HG03103 (cell line): ENCODE measurements around the gene MFF.
A peak's percentile ranks its signal among the peaks of the same experiment; 100 is the strongest.

Experiments
- ATAC-seq: cut with Tn5 transposase; IDR thresholded peaks from one replicate; pipeline ENCODE4 v1.9.1; 2021; ENCODE audit warnings: low read depth; ENCODE audit not compliant: unreplicated experiment

The MFF gene

GRCh38 chr2:227404585-227405271 is 79.7 kb downstream of the MFF start:
- ATAC-seq, result no peak

GRCh38 chr2:227406177-227407031 is 81.4 kb downstream of the MFF start:
- ATAC-seq, result peak; percentile 45
